ENCODE measurements around the gene VTI1A.

The VTI1A gene

GRCh38 chr10:112710528-112710927 lies 263.5 kb downstream of the VTI1A start:
- TF ChIP-seq EZH2phosphoT487 (IDR thresholded peaks at IDR 0.05; ENCODE audit: borderline replicate concordance) (no peak), CTCF (conservative IDR thresholded peaks at IDR 0.05; ENCODE audit: low read length) (no peak)
- no peaks in the 10 kb centered on the region for H3K9me3 ChIP-seq (ENCODE audit: insufficient read depth, low read depth, low read length)
- no peaks in the 10 kb centered on the region for H3K4me1 ChIP-seq (ENCODE audit: insufficient read depth, low read length, poor library complexity, severe bottlenecking)
- H3K9ac ChIP-seq (ENCODE audit: low read depth, low read length, poor library complexity, severe bottlenecking) = no peak overlapping the region
- no peak overlapping the region for H3K4me2 ChIP-seq (ENCODE audit: low read depth, low read length, poor library complexity, severe bottlenecking)
- H4K20me1 ChIP-seq (ENCODE audit: insufficient read depth, low read length, poor library complexity, severe bottlenecking) = no peaks in the 10 kb centered on the region
- H3K9me2 ChIP-seq (replicated peaks; ENCODE audit: low read depth, low read length) = no peaks in the 10 kb centered on the region
- no peaks in the 10 kb centered on the region for H3K27me3 ChIP-seq (ENCODE audit: insufficient read depth, low read length, poor library complexity, severe bottlenecking)
- no peaks in the 10 kb centered on the region for H3K79me2 ChIP-seq (ENCODE audit: insufficient read depth, low read length)
- no peaks in the 10 kb centered on the region for H3F3A ChIP-seq (ENCODE audit: low read depth)
- no peaks in the 10 kb centered on the region for H3K36me3 ChIP-seq (ENCODE audit: insufficient read depth, low read length)
- H3K4me3 ChIP-seq (ENCODE audit: low read length, poor library complexity, severe bottlenecking) = no peak overlapping the region
- no peak overlapping the region for H2AFZ ChIP-seq (ENCODE audit: low read length)

- Histone ChIP-seq H3K9ac (ENCODE audit: low read depth, low read length, poor library complexity, severe bottlenecking) (no peak overlapping the region), H3K4me3 (ENCODE audit: low read length, poor library complexity, severe bottlenecking) (no peak overlapping the region), H3K9me3 (ENCODE audit: insufficient read depth, low read depth, low read length) (no peaks in the 10 kb centered on the region), H2AFZ (ENCODE audit: low read length) (no peak overlapping the region), H3K36me3 (ENCODE audit: insufficient read depth, low read length) (no peaks in the 10 kb centered on the region), H3K9me2 (replicated peaks; ENCODE audit: low read depth, low read length) (no peaks in the 10 kb centered on the region), H3F3A (ENCODE audit: low read depth) (no peaks in the 10 kb centered on the region), H3K27me3 (ENCODE audit: insufficient read depth, low read length, poor library complexity, severe bottlenecking) (no peaks in the 10 kb centered on the region), H3K4me1 (ENCODE audit: insufficient read depth, low read length, poor library complexity, severe bottlenecking) (no peaks in the 10 kb centered on the region), H3K79me2 (ENCODE audit: insufficient read depth, low read length) (no peaks in the 10 kb centered on the region), H3K4me2 (ENCODE audit: low read depth, low read length, poor library complexity, severe bottlenecking) (no peak overlapping the region), H4K20me1 (ENCODE audit: insufficient read depth, low read length, poor library complexity, severe bottlenecking) (no peaks in the 10 kb centered on the region)
- TF ChIP-seq CTCF (conservative IDR thresholded peaks at IDR 0.05; ENCODE audit: low read length) = no peak
- TF ChIP-seq EZH2phosphoT487 (IDR thresholded peaks at IDR 0.05; ENCODE audit: borderline replicate concordance) = no peak
These were observed 264.4 kb downstream of the VTI1A start for GRCh38 chr10:112711366-112711765.

GRCh38 chr10:112712536-112712935 lies 265.5 kb downstream of the VTI1A start:
- H3K9me2 ChIP-seq (replicated peaks; ENCODE audit: low read depth, low read length) = no peaks in the 10 kb centered on the region
- no peak overlapping the region for H3K9ac ChIP-seq (ENCODE audit: low read depth, low read length, poor library complexity, severe bottlenecking)
- H3K9me3 ChIP-seq (ENCODE audit: insufficient read depth, low read depth, low read length) = no peaks in the 10 kb centered on the region
- H3F3A ChIP-seq (ENCODE audit: low read depth) = no peaks in the 10 kb centered on the region
- H3K4me2 ChIP-seq (ENCODE audit: low read depth, low read length, poor library complexity, severe bottlenecking) = no peak overlapping the region
- no peak overlapping the region for H2AFZ ChIP-seq (ENCODE audit: low read length)
- no peaks in the 10 kb centered on the region for H3K27me3 ChIP-seq (ENCODE audit: insufficient read depth, low read length, poor library complexity, severe bottlenecking)
- no peaks in the 10 kb centered on the region for H3K79me2 ChIP-seq (ENCODE audit: insufficient read depth, low read length)
- no peaks in the 10 kb centered on the region for H3K36me3 ChIP-seq (ENCODE audit: insufficient read depth, low read length)
- H3K4me1 ChIP-seq (ENCODE audit: insufficient read depth, low read length, poor library complexity, severe bottlenecking) = no peaks in the 10 kb centered on the region
- no peak overlapping the region for H3K4me3 ChIP-seq (ENCODE audit: low read length, poor library complexity, severe bottlenecking)
- no peaks in the 10 kb centered on the region for H4K20me1 ChIP-seq (ENCODE audit: insufficient read depth, low read length, poor library complexity, severe bottlenecking)
- no peak for TF ChIP-seq EZH2phosphoT487 (IDR thresholded peaks at IDR 0.05; ENCODE audit: borderline replicate concordance)

- no peak for TF ChIP-seq CTCF (conservative IDR thresholded peaks at IDR 0.05; ENCODE audit: low read length)
- H3K4me3 ChIP-seq (ENCODE audit: low read length, poor library complexity, severe bottlenecking) = no peak overlapping the region
- H3K9me3 ChIP-seq (ENCODE audit: insufficient read depth, low read depth, low read length) = no peaks in the 10 kb centered on the region
- no peaks in the 10 kb centered on the region for H3K9me2 ChIP-seq (replicated peaks; ENCODE audit: low read depth, low read length)
- H3K79me2 ChIP-seq (ENCODE audit: insufficient read depth, low read length) = no peaks in the 10 kb centered on the region
- H3K27me3 ChIP-seq (ENCODE audit: insufficient read depth, low read length, poor library complexity, severe bottlenecking) = no peaks in the 10 kb centered on the region
- H3K4me1 ChIP-seq (ENCODE audit: insufficient read depth, low read length, poor library complexity, severe bottlenecking) = no peaks in the 10 kb centered on the region
- H3F3A ChIP-seq (ENCODE audit: low read depth) = no peaks in the 10 kb centered on the region
- no peak overlapping the region for H3K9ac ChIP-seq (ENCODE audit: low read depth, low read length, poor library complexity, severe bottlenecking)
- H3K36me3 ChIP-seq (ENCODE audit: insufficient read depth, low read length) = no peaks in the 10 kb centered on the region
- no peak overlapping the region for H2AFZ ChIP-seq (ENCODE audit: low read length)
- no peaks in the 10 kb centered on the region for H4K20me1 ChIP-seq (ENCODE audit: insufficient read depth, low read length, poor library complexity, severe bottlenecking)
- H3K4me2 ChIP-seq (ENCODE audit: low read depth, low read length, poor library complexity, severe bottlenecking) = no peak overlapping the region
These were observed 266.4 kb downstream of the VTI1A start for GRCh38 chr10:112713411-112713810.

All from Loucy (cell line).